NCI-H2171 (cell line): Measurements from ENCODE around the gene MBNL1.

Experiments used
- DNase-seq: peaks from one replicate; lab custom pipeline; 2025; lab: John Stamatoyannopoulos, UW

MBNL1 gene

DNA sequence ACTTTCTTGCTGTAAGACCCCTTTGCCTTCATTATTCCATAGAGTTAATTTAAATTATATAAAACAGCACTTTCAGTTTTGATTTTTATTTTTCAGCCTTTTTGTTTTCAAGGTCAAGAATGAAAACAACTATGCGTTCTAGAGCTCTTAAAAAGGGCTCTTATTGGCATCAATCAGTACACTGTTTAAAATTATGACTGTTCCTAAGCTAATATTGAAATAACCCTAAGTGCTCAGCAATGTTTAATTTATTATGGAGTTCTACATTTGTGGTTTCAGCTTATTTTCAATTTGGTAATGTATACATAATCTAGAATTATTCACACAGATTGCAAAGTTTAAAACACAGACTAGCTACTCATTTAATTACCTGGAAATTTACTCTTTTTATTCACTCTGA is 179.4 kb downstream of the MBNL1 start:
- no peak for DNase-seq

DNA sequence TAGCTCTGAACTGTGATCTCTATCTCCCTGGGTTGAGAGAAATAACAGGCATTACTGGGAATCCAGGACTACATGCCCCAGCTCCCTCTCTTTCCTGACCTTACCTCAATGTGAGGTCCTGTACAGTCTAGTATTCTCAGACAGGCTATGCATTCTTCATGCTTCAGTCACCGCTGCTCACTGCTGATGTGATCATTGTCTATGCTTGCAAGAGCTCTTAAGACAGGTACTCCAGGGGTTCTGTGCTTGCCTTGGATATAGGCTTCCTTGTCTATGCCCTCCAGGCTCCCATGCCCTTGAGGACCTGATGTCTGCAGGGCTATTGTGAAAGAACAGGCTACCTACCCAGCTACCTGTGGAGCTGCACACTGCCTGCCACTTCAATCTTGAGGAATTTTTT is 183.6 kb downstream of the MBNL1 start:
- DNase-seq, result no peak

DNA sequence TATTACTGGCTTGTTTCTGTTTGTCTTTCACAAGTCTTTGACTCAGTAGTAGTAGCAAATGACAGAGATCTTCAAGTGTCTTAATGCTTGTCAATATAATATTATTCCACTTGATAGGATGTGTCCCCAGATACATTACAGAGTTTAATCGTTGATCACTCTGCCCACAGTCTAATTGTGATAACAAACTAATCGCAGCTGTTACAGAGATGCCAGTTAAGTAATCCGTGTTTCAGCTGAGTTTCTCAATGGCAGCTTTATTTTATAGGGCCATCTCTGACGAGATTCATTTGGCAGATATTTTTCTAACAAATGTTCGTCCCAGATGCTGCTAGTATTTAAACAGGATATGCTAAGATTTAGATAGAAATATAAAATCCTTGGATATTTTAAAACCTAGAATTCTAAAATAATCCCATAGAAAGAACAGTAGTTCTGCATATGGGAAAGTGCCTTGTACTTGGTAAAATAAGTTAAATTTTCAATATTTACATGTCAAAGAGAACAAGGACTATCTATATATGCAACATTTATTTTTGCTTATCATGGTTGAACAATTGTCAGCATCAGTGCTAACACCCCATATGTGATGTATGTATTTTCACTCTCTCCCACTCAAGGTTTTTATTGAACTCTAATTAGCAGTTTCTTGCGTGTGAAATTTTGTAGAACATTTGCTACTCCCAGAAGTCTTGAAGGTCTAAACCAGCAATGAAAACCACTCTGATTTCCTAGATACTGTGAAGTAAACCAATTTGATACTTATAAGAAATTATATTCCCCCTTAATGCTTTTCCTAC is 185.5 kb downstream of the MBNL1 start:
- no peak for DNase-seq

DNA sequence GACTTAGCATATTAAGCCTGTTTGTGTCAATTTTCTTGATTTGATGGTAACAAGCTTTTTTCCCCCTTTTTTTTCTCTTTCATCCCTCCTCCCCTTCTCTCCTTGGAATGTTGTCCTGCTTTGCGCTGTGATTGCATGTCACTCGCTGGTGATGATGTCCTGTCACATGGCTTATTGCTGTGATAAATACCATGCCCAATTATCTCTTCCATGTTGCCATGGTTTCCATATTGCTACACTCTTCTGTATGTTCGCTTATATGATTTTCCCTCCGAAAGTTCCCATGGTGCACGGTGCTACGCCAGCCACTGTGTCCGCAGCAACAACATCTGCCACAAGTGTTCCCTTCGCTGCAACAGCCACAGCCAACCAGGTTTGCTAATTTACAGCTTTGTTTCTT is 187.3 kb downstream of the MBNL1 start:
- no peak for DNase-seq

DNA sequence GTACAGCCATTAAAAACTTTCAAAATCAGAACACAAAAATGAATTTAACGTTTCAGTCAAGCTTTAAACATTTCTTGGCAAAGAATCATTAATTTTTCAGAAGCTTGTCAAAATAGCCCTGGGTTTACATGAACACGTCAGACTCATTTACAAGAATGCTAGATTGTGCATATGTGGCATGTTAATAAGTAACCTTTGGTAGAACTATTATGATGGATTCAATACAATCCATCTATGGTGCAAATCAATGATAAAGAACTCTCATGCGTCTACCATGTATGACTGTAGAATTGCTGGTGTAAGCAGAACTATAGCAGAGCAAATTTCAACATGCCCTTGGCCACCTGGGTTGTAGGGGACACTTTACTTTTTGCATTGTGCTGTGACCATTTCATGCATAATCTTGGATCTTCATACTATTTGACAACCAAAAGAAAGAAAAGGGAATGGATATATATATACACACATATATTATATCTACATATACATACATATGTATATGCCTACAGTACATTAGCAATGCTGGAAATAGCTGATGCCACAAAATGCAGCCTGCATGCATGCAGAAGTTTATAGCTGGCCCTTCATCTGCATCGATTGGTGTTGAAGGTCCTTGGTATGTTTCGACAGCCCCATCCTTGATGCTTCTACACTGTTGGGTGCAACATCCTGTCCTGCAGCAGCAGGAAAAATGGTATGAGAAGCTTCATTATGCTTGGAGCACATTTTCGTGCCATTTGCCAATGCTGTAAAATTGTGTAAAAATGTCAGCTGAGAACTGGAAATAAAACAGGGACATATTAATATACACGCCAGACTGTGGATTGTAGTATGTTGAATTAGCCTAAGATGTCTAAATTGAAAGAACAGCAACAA is 189.0 kb downstream of the MBNL1 start:
- DNase-seq, result no peak

DNA sequence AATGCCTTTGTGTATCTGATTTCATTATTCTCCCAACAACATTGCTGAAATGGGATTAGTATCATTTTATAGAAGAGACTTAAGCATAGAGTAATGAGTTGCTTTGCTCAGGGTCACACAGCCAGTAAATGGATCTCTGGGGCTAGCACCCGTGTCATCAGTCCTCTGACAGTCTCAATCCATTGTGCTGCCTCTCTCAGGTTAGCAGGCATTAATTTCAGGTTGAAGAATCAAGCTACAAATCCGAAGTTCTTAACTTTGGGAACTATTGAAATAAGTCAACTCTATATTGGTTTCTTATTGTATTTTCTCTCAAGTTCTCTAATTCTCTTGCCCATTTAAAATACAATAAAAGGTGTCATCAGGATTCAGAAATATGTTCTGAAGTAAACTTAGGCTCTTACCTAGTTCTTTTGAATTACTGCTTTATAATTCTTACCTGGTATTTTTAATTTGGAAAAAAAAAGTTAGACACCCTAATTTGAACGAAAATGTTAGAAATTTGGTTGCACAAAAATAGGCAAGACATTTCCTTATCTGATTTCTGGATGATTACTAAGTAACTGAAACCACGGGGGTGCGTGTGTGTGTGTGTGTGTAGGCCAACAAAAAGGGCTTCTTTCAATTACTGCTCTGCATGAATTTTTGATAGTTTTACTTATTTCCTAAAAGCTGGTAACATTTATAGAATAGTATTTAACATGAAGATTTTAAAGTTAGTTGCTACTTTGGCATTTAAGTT is 189.8 kb downstream of the MBNL1 start:
- DNase-seq, result no peak

DNA sequence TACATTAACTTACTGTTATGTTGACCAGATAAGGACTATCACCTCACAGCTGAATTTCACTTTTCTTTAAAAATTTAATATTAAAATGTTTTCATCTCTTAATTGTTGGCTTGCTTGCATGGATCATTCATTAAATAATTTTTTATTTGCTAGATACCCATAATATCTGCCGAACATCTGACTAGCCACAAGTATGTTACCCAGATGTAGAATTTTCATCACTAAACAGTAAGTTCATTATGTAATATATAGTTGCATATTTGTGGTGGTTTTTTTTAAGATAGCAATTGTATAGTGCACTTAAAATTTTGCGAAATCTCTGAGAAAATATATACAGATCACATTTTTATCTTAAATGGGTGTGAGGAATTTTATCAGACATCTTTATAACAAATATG is 190.4 kb downstream of the MBNL1 start:
- DNase-seq, result no peak

DNA sequence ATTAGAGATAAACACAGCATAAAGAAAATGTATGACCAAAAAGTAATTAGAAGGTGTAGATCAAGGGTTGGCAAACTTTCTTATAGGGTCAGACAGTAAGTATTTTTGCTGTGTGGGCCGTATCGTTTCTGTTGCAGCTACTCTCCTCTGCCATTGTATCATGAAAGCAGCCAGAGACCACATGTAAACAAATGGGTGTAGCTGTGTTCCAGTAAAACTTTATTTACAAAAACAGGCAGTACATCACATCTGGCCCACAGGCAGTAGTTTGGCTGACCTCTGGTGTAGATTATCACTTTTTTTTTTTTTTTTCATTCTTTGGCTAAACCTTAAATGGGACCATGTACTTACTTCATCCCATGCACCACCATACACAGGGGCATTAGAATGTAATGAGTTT is 190.8 kb downstream of the MBNL1 start:
- DNase-seq, result no peak

DNA sequence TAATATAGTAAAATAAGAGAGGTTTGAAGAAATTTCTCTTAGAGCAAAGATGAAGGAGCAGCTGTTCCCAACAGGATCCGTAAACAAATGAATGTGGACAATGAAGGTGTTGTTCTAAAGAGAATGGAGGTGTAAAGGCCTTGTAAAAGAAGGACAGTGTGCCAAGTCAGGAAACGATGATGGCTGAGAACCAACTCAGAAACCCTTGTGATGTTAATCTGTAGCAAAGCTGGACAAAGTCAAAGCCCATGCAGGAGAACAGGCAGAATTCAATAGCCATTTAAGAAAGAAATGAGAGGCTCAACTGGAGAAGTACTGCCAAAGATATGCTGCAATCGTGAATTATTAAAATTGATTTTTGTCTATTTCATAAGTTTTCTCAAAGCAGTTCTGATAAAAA is 192.2 kb downstream of the MBNL1 start:
- no peak for DNase-seq

DNA sequence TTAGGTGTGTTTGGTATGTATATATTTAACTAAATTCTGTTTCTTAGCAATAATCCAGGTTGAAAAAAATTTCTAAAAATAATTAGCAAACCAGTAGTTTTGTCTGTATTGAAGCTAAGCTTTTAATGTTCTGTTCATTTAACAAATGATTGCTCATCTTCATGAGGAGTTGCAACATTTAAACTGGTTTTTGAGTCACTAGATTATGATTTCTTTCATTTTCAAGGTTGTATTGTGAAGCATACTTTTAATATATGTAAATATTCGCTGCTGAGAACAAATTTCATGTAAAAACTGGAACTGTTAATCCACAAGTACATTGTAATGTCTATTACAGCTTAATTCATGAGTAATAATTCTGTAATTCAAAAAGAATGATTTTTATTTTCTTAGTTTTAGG is 192.7 kb downstream of the MBNL1 start:
- no peak for DNase-seq

DNA sequence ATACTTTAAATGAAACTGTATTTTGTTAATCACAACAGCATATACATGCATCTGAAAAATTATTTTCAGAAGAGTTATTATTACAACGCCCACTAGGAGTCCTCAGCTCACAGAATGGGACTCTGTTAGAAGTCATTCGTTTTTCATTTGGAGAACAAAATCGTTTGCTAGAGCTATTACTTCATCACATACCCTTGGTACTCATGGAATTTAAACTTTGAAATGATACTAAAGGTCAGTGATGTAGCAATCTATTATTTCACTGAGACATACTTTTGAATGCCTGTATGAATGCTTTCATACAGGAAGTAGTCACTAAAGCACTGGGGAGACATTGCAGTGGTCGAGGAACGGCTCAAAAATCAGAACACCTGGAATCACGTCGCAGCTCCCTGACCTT is 198.1 kb downstream of the MBNL1 start:
- DNase-seq, result no peak

DNA sequence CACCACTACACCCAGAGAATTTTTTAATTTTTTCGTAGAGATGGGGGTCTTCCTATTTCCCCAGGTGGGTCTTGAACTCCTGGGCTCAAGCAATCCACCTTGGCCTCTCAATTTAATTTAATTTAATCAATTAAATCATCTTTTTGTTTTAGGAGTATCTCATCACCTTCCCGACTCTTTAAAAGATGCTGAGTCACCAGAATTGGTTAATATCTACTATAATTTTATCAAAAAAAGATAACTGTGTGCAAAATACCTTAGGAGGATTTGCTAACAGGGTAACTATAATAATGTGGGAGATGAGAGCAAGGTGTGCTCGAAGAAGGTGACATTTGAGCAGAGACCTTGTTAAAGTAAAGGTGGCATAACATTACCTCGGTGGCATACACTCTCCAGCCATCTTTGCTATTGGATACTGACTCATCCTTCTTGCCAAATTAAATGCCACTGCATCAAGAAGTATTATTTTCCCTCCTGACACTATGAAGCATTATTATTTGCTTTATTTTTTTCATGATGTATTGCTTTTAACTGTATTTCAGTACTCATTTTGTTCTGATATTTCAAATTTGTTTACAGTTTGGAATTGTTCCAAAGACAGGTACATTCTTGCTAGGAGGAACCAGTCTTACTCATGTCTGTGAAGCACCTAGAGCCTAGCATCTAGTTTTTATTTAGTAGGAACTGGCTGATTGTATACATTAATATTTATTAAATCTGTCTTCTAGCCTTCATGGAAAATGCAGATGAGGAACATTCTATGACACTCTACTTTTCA is 200.7 kb downstream of the MBNL1 start:
- DNase-seq, result no peak

DNA sequence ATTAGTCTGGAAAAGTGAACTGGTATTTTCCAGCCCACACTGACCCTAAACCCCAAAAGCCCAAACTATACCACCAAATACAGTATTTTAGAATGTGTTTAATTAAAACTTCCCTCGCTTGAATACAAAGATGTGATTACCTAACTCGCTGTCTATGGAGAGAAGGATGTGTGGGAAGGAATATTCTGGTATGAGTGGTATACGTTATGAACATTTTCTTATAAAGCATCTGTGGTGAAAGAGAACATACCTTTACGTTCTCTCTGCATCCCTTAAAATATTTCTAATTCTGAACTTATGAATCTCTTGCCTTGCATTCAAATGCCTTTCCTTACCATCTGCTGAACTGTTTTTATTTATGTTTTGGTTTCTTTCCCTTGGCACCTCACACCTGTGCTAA is 201.4 kb downstream of the MBNL1 start:
- no peak for DNase-seq

DNA sequence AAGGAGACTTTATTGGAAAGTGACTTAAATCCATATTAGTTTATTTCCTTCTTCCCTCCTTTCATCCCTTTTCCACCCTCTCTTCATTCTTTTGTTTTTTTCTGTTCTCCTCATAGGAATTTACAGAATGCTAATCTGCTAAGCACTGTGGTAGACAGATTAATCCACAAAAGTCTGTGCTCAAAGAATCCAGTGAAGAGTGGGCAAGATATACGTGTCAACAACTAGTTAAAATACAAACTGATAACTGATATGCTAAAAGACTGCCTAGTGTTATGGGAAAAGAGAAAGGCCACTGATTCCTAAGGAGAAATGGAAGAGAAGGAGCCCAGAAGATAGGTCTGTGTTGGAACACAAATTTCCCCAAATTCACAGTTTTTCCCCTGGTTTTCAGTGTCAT is 202.2 kb downstream of the MBNL1 start:
- DNase-seq, result no peak

DNA sequence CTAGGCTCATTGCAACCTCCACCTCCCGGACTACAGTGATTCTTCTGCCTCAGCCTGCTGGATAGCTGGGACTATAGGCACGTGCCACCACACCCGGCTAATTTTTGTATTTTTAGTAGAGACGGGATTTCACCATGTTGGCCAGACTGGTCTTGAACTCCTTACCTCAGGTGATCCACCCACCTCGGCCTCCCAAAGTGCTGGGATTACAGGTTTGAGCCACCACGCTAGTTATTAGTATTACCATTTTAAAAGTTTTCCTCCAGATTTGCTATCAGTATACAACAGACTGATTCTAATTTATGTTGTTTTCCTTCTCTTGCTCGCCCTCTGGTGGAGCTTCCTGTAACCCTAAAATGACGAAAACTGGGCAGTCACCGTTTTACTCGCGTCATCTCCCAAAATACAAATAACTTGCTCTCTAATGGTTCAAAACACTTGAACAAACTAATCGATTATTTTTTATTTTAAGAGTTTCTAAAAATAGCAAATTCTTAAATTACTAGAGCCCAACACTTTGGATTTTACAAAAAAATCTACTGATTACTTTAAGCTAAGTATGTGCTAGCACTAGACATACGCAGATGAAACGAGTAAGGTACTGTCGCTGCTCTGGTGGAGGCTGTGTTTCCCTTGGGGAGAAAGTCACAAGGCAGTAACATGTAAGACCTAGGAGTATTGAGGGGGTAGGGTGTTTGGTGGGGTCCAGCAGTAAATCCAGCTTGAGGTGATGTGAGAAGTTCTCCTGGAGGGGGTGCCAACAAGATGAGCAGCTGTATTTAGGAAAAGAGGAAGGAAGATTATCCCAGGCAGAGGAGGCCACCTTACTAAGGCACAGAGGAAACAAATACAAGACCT is 203.3 kb downstream of the MBNL1 start:
- peak; percentile 38 for DNase-seq

DNA sequence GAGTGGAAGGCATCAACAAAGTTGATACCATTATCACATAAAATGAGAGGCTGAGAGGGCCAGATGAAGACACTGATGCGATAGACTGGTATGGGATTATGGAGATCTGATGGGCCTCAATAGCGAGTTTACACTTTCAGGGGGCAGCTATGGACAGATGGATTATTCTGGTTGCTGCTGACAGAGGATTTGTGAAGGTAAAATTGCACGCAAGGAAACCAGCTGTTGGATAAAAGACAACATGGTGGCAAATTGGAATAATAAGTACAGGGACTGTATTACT is 203.9 kb downstream of the MBNL1 start:
- DNase-seq, result no peak

DNA sequence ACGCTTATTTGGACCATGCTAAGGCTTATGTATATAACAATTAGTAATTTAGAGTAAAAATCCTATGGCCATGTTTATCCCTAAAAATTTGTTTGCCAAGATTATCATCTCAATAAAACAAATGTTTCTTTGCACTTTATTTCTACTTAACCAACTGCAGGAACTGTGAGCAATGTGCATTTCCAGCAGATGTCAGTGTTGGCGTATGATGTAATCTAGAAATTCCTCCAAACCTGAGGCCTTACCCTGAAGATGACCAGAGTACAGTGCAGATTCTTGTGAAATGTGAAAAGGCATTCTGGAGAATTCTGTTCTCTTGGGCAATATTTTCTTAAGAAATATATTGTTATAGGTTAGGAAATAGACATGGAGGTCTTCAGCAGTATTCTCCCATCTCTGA is 205.9 kb downstream of the MBNL1 start:
- DNase-seq, result no peak

DNA sequence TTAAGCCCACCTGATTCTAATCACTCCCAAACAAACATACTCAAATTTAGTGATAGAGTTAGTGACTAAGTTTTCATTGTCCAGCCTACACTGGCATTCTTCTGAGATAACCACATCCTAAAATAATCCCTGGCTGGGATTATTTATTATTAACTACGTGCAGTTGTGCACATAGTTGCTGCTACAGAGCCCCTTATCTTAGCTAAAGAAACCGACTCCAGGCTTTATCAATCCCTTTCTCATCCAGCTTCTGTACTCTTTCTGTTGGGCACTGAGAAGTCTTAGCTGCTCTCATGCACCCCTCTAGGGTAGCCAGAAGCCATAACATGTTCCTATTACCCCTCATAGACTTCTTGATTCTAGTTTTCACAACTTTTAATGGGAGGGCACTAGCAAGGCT is 208.7 kb downstream of the MBNL1 start:
- DNase-seq, result no peak

DNA sequence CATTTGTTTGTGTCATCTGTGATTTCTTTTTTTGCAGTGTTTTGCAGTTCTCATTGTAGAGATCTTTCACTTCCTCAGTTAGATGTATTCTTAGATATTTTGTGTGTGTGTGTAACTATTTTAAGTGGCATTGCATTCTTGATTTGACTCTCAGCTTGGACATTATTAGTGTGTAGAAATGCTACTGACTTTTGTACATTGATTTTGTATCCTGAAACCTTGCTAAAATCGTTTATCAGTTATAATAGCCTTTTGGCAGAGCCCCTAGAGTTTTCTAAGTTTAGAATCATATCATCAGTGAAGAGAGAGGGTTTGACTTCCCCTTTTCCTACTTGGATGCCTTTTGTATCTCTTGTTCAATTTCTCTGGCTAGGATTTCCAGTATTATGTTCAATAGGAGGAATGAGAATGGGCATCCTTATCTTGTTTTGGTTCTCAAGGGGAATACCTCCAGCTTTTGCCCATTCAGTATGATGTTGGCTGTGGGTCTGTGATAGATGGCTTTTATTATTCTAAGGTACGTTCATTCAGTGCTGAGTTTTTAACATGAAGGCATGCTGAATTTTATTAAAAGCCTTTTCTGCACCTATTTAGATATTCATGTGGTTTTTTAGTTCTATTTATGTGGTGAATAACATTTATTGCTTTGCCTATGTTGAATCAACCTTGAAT is 211.7 kb downstream of the MBNL1 start:
- no peak for DNase-seq

DNA sequence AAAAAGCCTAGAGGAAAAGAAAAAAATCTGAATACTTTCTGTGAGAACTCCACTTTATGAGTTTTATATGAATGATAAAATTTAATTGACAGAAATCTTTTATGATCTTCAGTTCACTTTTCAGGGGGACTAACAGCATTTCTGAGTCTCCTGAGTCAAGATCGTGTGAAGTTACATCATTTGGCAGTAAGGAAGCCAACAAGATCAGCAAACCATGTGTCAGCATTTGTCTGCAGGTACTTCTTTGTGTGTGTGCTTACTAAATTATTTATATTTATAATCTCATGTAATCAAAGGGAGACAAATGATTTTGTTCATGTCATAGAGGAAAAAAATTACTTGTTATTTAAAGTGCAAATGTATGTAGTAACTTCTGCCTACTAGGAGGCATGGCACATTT is 217.6 kb downstream of the MBNL1 start:
- DNase-seq, result no peak

DNA sequence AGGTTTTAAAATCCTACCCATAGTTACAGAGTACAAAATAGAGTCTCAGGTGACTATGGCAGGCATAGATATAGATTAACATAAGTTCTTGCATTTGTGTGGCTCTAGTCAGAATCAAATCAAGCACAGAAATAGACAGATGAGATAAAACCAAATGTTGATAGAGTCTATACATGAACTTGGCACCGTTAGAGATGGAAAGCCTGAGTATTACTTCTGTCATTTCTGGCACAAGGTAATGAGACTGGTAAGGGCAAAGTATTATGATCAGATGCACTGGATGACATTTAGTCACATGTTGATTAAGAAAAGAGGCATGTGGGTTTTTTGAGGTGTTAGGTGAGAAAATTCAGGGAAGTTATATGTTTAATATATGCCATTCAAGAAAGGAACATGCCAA is 219.7 kb downstream of the MBNL1 start:
- DNase-seq, result no peak
